GM10248 (cell line): ENCODE results near the gene CACNA2D2.
A peak's percentile ranks its signal among the peaks of the same experiment; 100 is the strongest.

Experiments
- CTCF ChIA-PET: fragments of 300-600 bp; sonication (Branson Sonifier 250); formaldehyde crosslinking; extraction: SDS; loops from one replicate; lab custom pipeline; 2021; ENCODE audit warnings: antibody characterized with exemption; lab: Yijun Ruan, JAX
- POLR2A ChIA-PET: fragments of 350-650 bp; sonication (Branson Sonifier 250); formaldehyde crosslinking; extraction: SDS; loops from one replicate; lab custom pipeline; 2020; ENCODE audit warnings: antibody characterized with exemption; lab: Yijun Ruan, JAX
- DNase-seq: peaks from one replicate; pipeline ENCODE4 v3.0.0; 2012; ENCODE audit errors: extremely low spot score
- TF ChIP-seq, protein P1 (sequence below): IDR thresholded peaks from 2 replicates; pipeline ENCODE4 v1.5.1; 2012; ENCODE audit warnings: mild to moderate bottlenecking, low read depth; ENCODE audit errors: extremely low read depth, missing control alignments, control extremely low read depth

CACNA2D2 gene

DNA sequence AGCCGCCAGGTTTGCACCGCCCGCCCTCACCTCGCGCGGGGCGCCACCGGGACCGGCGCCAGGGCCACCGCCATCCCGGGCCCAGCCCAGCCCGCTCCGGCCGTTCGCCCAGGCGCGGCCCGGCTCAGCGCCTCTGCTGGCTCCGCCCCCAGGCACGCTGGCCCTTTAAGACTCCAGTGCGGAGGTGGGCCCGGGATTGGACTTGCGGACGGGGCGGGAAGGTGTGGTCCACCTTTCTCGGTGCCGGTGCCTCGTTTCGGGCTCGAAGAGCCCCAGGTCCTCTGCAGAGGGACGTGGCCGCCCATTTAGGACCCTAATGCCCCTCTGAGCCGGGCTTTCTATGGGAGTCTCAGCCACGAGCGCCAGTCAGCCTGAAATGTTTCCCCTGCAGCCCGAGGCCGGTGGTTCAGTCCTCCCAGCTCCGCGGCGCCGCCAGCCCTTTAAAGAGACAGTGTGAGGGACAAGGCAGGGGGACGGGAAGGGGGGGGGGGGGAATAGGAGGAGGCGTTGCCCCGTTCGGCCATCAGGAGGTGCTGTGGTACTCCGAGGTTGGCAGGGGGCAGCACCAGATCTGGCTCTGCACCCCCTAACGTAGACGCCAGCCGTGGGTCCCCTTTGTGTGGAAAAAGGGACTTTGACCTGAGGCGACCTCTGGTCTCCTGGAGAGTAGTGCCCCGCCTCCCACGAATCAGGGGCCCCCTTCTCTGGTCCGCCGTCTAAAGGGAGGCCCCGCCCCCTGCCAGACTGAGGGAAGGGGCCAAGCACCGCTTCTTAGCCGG, 181.9 kb downstream of the CACNA2D2 start:
- TF ChIP-seq, protein P1, sequence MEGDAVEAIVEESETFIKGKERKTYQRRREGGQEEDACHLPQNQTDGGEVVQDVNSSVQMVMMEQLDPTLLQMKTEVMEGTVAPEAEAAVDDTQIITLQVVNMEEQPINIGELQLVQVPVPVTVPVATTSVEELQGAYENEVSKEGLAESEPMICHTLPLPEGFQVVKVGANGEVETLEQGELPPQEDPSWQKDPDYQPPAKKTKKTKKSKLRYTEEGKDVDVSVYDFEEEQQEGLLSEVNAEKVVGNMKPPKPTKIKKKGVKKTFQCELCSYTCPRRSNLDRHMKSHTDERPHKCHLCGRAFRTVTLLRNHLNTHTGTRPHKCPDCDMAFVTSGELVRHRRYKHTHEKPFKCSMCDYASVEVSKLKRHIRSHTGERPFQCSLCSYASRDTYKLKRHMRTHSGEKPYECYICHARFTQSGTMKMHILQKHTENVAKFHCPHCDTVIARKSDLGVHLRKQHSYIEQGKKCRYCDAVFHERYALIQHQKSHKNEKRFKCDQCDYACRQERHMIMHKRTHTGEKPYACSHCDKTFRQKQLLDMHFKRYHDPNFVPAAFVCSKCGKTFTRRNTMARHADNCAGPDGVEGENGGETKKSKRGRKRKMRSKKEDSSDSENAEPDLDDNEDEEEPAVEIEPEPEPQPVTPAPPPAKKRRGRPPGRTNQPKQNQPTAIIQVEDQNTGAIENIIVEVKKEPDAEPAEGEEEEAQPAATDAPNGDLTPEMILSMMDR: peak; percentile 49
- peak; percentile 91 for DNase-seq
- ChIA-PET POLR2A (interaction anchor here (0.6 to 1.0 kb wide), 2 partner anchors 22 to 1732 kb away, joined by 3 to 5 read pairs; partner anchors contain the start of genes HYAL3 and NAA80), CTCF (interaction anchor here (0.6 to 3.4 kb wide), 8 partner anchors 15 to 34 kb away, joined by 3 to 16 read pairs (median 4); partner anchors contain the start of genes HYAL3 and NAA80)

DNA sequence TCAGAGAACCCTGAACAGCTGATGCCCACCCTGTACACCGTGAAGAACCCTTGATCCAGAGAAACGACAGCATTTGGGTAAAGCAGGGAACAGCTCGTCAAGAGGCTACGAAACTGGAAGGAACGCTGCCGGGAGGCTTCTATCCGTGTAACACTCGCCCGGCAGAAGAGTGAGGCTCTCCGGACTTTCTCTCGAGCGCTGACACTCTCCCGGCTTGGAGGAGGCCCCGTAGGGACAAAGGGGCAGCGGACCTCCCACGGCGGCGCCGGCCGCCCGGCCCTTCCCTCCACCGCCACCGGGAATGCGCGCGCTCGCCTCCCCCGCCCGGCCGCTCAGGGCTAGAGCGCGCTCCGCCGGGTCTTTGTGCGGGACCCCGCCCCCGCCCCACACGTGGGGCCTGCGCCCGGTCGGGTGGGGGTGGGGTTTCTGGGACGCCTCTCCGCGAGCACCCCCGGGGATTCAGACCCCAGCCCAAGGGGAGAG, 182.5 kb downstream of the CACNA2D2 start:
- POLR2A ChIA-PET: interaction anchor here (0.6 to 1.0 kb wide), 2 partner anchors 22 to 1733 kb away, joined by 3 to 5 read pairs; partner anchors contain the start of genes HYAL3 and NAA80
- CTCF ChIA-PET: interaction anchor here (0.6 to 1.8 kb wide), 9 partner anchors 9 to 74 kb away, joined by 3 to 5 read pairs (median 4); partner anchors contain the start of genes HYAL3 and NAA80
- peak; percentile 82 for DNase-seq
- TF ChIP-seq, protein P1: no peak

DNA sequence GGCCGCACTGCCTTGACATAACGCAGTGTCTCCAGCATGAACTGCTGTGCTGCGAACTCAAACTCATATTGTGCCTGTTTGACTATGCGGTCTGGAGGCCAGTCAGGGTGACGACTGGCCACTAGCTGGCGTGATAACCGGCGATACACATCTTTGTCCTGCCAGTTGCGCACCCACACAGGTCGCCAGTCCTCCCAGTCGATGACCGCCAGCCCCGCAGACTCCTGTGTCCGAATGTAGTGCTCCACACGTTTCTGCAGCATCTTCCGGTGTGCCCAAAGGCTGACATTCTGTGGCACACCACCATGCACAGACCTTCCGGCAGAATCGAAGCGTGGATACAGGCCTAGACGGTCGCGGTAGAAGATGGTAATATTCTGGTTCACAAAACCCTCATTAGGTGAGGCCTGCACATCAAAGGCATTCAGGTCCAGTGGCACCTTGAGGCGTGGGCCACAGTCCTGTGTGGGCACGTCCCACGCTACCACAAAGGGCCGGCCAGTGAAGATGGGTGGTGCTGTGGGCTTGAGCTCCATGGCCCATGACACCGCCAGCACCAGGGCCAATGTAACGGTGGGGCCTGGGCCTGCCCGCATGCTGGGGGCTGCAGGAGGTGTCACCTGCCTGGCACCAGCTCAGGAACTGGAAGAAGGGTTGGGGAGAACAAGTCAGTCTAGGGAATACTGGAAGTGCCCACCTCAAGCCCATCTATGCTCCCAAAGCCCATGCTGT, 183.4 kb downstream of the CACNA2D2 start:
- DNase-seq: no peak
- ChIA-PET CTCF (interaction anchor here (1.0 to 1.8 kb wide), 7 partner anchors 10 to 73 kb away, joined by 3 to 6 read pairs (median 5); partner anchors contain the start of genes HYAL3 and NAA80), POLR2A (no interaction called here)
- TF ChIP-seq, protein P1: no peak

DNA sequence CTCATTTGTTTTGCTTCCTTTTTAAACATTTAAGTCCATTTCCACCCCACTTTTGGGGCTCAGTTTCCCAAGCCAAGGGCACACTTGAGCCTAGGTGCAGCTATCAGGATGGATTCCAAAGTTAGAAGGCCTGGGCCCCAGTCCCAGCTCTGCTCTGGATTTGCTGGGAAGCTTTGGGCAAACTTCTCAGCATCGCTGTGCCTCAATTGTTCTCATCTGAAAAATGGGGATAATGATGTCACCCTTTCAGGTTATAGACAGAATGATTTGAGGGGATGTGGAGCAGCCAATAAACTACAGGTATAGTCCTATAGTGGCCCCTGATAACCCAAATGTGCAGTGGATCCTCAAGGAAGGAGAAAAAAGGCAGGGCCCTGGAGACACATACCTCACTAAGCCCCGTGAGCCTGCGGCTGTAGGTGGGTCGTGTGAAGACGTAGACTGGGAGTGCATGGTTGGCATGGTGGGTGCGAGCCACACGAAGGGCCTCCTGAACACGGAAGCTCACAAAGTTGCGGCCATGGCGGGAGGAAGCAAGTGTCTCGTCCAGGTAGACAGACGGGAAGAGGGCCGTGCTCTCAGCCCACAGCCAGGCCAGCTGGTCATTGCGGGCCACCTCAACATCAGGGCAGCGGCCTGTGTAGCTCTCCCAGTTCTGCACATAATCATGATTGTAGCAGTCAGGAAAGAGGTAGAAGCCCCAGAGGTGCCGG, 184.1 kb downstream of the CACNA2D2 start:
- CTCF ChIA-PET: interaction anchor here (0.9 to 1.5 kb wide), 6 partner anchors 9 to 60 kb away, joined by 3 to 7 read pairs (median 5); partner anchors contain the start of genes HYAL3, NAA80 and TUSC2
- TF ChIP-seq, protein P1: no peak
- no peak for DNase-seq
- POLR2A ChIA-PET: no interaction called here

DNA sequence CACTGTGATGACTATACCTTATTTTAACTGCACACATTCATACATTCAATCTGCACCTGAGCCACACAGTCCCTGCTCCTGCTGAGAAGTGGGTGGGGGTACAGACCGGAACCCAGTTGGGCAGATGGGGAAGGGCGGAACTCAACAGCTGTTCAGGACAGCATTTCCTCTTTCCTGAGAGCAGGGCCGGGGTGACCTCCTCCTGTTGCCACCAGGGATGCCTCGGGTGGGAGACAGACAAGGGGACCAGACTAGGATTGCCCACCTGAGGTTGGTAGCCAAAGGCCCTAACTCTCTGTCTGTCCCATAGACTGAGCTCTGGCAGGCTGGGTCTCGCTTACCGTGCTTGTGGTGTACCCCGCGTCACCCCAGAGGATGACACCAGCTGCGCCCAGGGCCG, 184.8 kb downstream of the CACNA2D2 start:
- TF ChIP-seq, protein P1: no peak
- no peak for DNase-seq
- ChIA-PET CTCF (interaction anchor here (0.9 to 1.5 kb wide), 6 partner anchors 9 to 72 kb away, joined by 3 to 7 read pairs (median 4); partner anchors contain the start of gene TUSC2), POLR2A (no interaction called here)
